Activated naive CD4-positive, alpha-beta T cell (primary cell): ENCODE results near the gene OR6B3.

Source experiments
- DNase-seq, 4 experiments: peaks; one replicate each; lab custom pipeline; 2025; lab: John Stamatoyannopoulos, UW

Gene OR6B3

GRCh38 chr2:240053173-240054155, at the start of gene OR6B3:
OR6B3 (minus strand) TSS chr2:240053521.
- no peak for DNase-seq

- DNase-seq: no peak
These were observed 45.0 kb upstream of the OR6B3 start for GRCh38 chr2:240098349-240098748.

GRCh38 chr2:240095556-240096523, 42.5 kb upstream of the OR6B3 start:
- DNase-seq: no peak

DNA sequence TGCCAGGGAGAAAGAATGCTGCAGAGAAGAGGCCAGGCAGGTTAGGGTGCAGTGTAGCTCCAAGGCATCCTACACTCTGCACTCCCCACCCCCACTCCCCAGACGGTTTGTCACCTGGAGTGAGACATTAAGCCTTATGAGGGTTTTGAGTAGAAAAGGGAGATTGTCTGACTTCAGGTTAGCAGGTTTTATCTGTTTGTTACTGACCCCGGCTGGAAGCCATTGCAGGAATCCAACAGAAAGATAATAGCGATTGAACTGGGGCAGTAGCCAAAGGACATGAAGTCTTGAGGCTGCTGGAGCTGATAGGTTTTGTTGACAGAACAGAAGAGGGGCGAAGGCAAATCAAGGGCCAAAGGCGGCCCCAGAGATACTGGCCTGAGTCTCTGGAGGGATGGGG, 36.0 kb upstream of the OR6B3 start:
- DNase-seq: no peak

DNA sequence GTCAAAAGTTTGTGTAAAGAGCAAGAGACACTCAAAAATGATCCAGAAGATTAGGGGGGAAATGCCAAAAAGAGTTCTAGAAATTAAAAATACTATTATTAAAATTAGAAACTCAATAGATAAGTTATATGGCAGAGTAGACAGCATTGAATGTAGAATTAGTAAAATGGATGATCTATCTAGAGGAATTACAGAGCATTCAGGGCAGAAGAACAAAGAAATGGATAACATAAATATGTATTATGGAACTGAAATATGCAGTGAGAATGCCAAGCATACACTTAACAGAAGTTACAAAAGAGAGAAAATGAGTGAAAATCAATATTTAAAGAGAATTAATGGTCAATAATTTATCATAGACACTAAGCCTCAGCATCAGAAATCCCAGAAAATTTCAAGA, 33.2 kb upstream of the OR6B3 start:
- no peak for DNase-seq

DNA sequence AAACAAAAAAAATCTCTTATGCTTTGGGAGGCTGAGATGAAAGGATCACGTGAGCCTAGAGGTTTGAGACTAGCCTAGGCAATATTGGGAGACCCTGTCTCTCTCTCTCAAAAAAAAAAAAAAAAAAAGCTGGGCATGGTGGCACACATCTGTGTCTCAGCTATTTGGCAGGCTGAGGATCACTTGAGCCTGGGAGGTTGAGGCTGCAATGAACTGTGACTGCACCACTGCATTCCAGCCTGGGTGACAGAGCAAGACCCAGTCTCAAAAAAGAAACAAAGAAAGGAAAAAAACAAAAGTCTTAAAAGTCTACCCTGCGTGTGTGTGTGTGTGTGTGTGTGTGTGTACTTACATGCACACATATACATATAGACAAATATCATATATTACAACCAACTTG, 25.3 kb upstream of the OR6B3 start:
- DNase-seq: no peak

GRCh38 chr2:240077442-240077841, 24.1 kb upstream of the OR6B3 start:
- DNase-seq: no peak

DNA sequence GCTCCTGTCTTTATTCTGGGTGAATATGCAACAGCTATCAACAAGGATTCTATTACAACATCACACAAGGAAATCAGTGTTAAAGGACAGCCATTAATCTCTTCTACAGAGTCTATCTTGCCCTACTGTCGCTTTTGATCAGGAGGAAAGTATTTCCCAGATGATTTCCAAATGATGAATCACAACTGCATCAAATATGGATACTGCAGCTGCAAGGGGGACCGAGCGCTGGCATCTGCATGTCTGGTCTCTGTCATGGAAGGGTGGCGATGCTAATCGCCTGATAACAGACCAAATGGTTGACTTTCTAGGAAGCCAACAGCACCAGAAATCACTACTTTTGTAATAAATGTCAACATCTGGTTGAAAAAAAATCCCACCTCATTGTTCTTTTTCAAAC, 21.2 kb upstream of the OR6B3 start:
- DNase-seq: no peak

- no peak for DNase-seq
These were observed 17.6 kb upstream of the OR6B3 start for GRCh38 chr2:240070907-240071306.

DNA sequence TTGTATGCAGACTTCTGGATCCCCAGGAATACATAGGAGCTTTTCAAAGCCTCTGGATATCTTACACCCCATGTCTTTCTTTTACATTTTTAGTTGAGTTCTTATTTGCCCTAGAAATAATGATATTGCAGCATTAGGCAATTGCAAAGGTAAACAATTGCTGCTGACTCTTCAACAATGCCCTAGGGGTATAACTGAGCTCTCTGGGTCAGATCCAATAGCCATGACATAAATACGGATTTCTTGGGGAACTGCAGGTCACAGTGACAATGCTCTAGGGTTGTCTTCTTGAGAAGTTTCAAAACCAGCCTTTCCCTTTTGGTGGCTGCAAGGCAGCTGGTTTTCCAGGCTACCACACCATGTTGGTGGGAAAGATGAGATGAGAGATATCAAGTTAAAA, 16.5 kb upstream of the OR6B3 start:
- no peak for DNase-seq

- no peak for DNase-seq
These were observed 14.9 kb upstream of the OR6B3 start for GRCh38 chr2:240068193-240068592.

DNA sequence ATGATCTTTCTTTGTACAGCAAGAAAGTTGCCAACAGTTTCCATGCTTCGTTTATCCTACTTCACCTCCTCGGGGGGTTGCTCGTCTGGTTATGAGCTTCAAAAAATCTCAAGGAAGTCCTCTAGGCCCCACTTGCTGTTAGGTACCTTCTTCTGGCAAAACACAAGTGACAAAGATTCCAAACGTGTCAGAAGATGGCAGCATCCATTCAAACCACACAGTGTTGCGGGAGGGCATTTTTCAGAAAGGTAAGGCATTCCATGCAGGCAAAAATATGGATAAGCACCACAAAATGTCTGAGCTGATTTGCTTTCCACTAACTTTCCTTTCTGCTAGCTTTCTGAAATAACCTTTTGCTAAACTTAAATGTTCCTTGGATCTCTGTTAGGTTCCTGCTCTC, 13.2 kb upstream of the OR6B3 start:
- DNase-seq: no peak

- DNase-seq: no peak
These were observed 11.6 kb upstream of the OR6B3 start for GRCh38 chr2:240064898-240065297.

- DNase-seq: peak in 1 of 4 experiments; percentile 13
These were observed 7.8 kb upstream of the OR6B3 start for GRCh38 chr2:240060977-240061591.

GRCh38 chr2:240056678-240057077, 3.4 kb upstream of the OR6B3 start:
- DNase-seq: no peak

GRCh38 chr2:240055177-240055917, 2.0 kb upstream of the OR6B3 start:
- DNase-seq: no peak

GRCh38 chr2:240052524-240052923, 797 bp downstream of the OR6B3 start:
- no peak for DNase-seq

DNA sequence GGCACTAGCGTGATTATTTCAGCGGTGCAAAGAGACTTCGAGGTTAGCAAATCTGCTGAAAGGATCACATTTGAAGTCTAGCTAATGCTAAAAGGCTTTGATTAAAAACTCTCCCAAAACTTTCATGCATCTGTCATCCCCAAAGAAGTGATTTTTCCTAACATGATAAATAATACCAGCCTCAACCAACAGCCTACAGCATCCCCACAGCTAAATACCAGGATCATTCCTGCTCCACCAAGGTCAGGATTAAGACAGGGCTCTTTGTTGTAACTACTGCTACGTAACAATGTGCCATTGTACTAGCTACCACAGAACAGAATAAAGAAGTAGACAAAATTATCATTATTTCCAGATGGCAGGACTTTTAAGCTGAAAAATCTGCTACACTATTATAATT, 1.6 kb downstream of the OR6B3 start:
- DNase-seq: no peak

- DNase-seq: no peak
These were observed 3.0 kb downstream of the OR6B3 start for GRCh38 chr2:240050278-240050677.

- no peak for DNase-seq
These were observed 5.1 kb downstream of the OR6B3 start for GRCh38 chr2:240048237-240048636.

GRCh38 chr2:240045098-240045497, 8.2 kb downstream of the OR6B3 start:
- no peak for DNase-seq
